Activated T-cell treated with anti-CD3 and anti-CD28 coated beads, Interleukin-2, amount 50 U/mL, for 24 hours (primary cell): Measurements from ENCODE around the gene MARCHF9.
A peak's percentile ranks its signal among the peaks of the same experiment; 100 is the strongest.

Experiments
- DNase-seq: peaks from one replicate; pipeline ENCODE4 v3.0.0-alpha.2; 2020
- H3K27ac Mint-ChIP-seq: 2 replicates; pipeline ENCODE4 v1.8.0; 2020; ENCODE audit warnings: mild to moderate bottlenecking, mixed read lengths
- H3K27me3 Mint-ChIP-seq: 2 replicates; pipeline ENCODE4 v1.8.0; 2020; ENCODE audit warnings: mixed read lengths
- H3K36me3 Mint-ChIP-seq: 2 replicates; pipeline ENCODE4 v1.8.0; 2020; ENCODE audit warnings: low read depth, mixed read lengths
- H3K4me1 Mint-ChIP-seq: 2 replicates; pipeline ENCODE4 v1.8.0; 2020; ENCODE audit warnings: low read depth, mixed read lengths
- H3K4me3 Mint-ChIP-seq: 2 replicates; pipeline ENCODE4 v1.8.0; 2020; ENCODE audit warnings: mild to moderate bottlenecking, moderate library complexity, mixed read lengths
- H3K9me3 Mint-ChIP-seq: 2 replicates; pipeline ENCODE4 v1.8.0; 2020; ENCODE audit warnings: mixed read lengths

Gene MARCHF9

GRCh38 chr12:57795354-57795753 is 40.5 kb downstream of the MARCHF9 start:
- Mint-ChIP-seq H3K27ac (peak overlapping the region; percentile 57), H3K4me1 (peaks cover 22% of the 10 kb centered on the region), H3K27me3 (no peaks in the 10 kb centered on the region), H3K36me3 (peaks cover 84% of the 10 kb centered on the region), H3K4me3 (no peak overlapping the region), H3K9me3 (no peaks in the 10 kb centered on the region)
- DNase-seq: no peak

- no peaks in the 10 kb centered on the region for H3K9me3 Mint-ChIP-seq
- H3K27ac Mint-ChIP-seq: peak overlapping the region; percentile 44
- no peak for DNase-seq
- H3K4me3 Mint-ChIP-seq: no peak overlapping the region
- H3K4me1 Mint-ChIP-seq: peaks cover 21% of the 10 kb centered on the region
- no peaks in the 10 kb centered on the region for H3K27me3 Mint-ChIP-seq
- peaks cover 84% of the 10 kb centered on the region for H3K36me3 Mint-ChIP-seq
Observed at GRCh38 chr12:57796996-57797395, 42.1 kb downstream of the MARCHF9 start.

GRCh38 chr12:57797933-57798332 is 43.0 kb downstream of the MARCHF9 start:
- H3K27ac Mint-ChIP-seq: no peak overlapping the region
- H3K4me3 Mint-ChIP-seq: no peak overlapping the region
- no peaks in the 10 kb centered on the region for H3K9me3 Mint-ChIP-seq
- no peaks in the 10 kb centered on the region for H3K27me3 Mint-ChIP-seq
- peaks cover 84% of the 10 kb centered on the region for H3K36me3 Mint-ChIP-seq
- DNase-seq: no peak
- H3K4me1 Mint-ChIP-seq: peaks cover 23% of the 10 kb centered on the region

GRCh38 chr12:57800965-57801364 is 46.1 kb downstream of the MARCHF9 start:
- H3K4me1 Mint-ChIP-seq: peaks cover 7% of the 10 kb centered on the region
- DNase-seq: no peak
- H3K4me3 Mint-ChIP-seq: no peak overlapping the region
- H3K27me3 Mint-ChIP-seq: no peaks in the 10 kb centered on the region
- no peaks in the 10 kb centered on the region for H3K9me3 Mint-ChIP-seq
- peak overlapping the region; percentile 34 for H3K27ac Mint-ChIP-seq
- H3K36me3 Mint-ChIP-seq: peaks cover 73% of the 10 kb centered on the region

- no peak for DNase-seq
- Mint-ChIP-seq H3K4me3 (no peak overlapping the region), H3K9me3 (no peaks in the 10 kb centered on the region), H3K36me3 (peaks cover 72% of the 10 kb centered on the region), H3K4me1 (peaks cover 4% of the 10 kb centered on the region), H3K27ac (peak overlapping the region; percentile 11), H3K27me3 (no peaks in the 10 kb centered on the region)
Observed at GRCh38 chr12:57802607-57803006, 47.7 kb downstream of the MARCHF9 start.

- H3K4me3 Mint-ChIP-seq: no peak overlapping the region
- no peaks in the 10 kb centered on the region for H3K27me3 Mint-ChIP-seq
- peaks cover 4% of the 10 kb centered on the region for H3K4me1 Mint-ChIP-seq
- H3K36me3 Mint-ChIP-seq: peaks cover 74% of the 10 kb centered on the region
- H3K9me3 Mint-ChIP-seq: no peaks in the 10 kb centered on the region
- no peak overlapping the region for H3K27ac Mint-ChIP-seq
- DNase-seq: peak; percentile 44
Observed at GRCh38 chr12:57803319-57803893, 48.5 kb downstream of the MARCHF9 start.

GRCh38 chr12:57806677-57807076 is 51.8 kb downstream of the MARCHF9 start:
- H3K27ac Mint-ChIP-seq: no peak overlapping the region
- peaks cover 73% of the 10 kb centered on the region for H3K36me3 Mint-ChIP-seq
- peaks cover 4% of the 10 kb centered on the region for H3K4me1 Mint-ChIP-seq
- H3K4me3 Mint-ChIP-seq: no peak overlapping the region
- no peaks in the 10 kb centered on the region for H3K27me3 Mint-ChIP-seq
- no peak for DNase-seq
- no peaks in the 10 kb centered on the region for H3K9me3 Mint-ChIP-seq

GRCh38 chr12:57807285-57807684 is 52.4 kb downstream of the MARCHF9 start:
- peaks cover 69% of the 10 kb centered on the region for H3K36me3 Mint-ChIP-seq
- no peaks in the 10 kb centered on the region for H3K27me3 Mint-ChIP-seq
- H3K27ac Mint-ChIP-seq: no peak overlapping the region
- no peak overlapping the region for H3K4me3 Mint-ChIP-seq
- DNase-seq: no peak
- H3K4me1 Mint-ChIP-seq: peaks cover 3% of the 10 kb centered on the region
- no peaks in the 10 kb centered on the region for H3K9me3 Mint-ChIP-seq

- Mint-ChIP-seq H3K9me3 (no peaks in the 10 kb centered on the region), H3K36me3 (peaks cover 64% of the 10 kb centered on the region)
Observed at GRCh38 chr12:57808351-57808750, 53.4 kb downstream of the MARCHF9 start.

GRCh38 chr12:57809425-57809824 is 54.5 kb downstream of the MARCHF9 start:
- DNase-seq: no peak
- Mint-ChIP-seq H3K27me3 (no peaks in the 10 kb centered on the region), H3K4me3 (no peak overlapping the region), H3K36me3 (peaks cover 59% of the 10 kb centered on the region), H3K4me1 (no peaks in the 10 kb centered on the region), H3K9me3 (no peaks in the 10 kb centered on the region), H3K27ac (no peak overlapping the region)

More at GRCh38 chr12:57808351-57808750, 53.4 kb downstream of the MARCHF9 start:
- H3K4me3 Mint-ChIP-seq: no peak overlapping the region
- H3K27me3 Mint-ChIP-seq: no peaks in the 10 kb centered on the region
- no peak for DNase-seq
- no peak overlapping the region for H3K27ac Mint-ChIP-seq
- no peaks in the 10 kb centered on the region for H3K4me1 Mint-ChIP-seq
